Sigmoid colon (tissue), 3 donors: ENCODE results near the gene GPSM3.

Experiments
- POLR2A ChIP-seq, 2 donors: fragments of 450-650 bp; IDR thresholded peaks; one replicate each; pipeline ENCODE4 v1.6.1; 2016; ENCODE audit warnings: antibody characterized with exemption in 2 of 2, mild to moderate bottlenecking in 2 of 2, moderate library complexity in 2 of 2
- TF ChIP-seq, protein P1 (sequence below), 4 experiments: fragments of 450-650 bp in 3 of 4; fragments of 200-600 bp in 1 of 4; IDR thresholded peaks; one replicate each; pipeline ENCODE4 v1.5.1; 2016 to 2019; ENCODE audit warnings: antibody characterized with exemption in 4 of 4, mild to moderate bottlenecking in 3 of 4, moderate library complexity in 2 of 4

DNA sequence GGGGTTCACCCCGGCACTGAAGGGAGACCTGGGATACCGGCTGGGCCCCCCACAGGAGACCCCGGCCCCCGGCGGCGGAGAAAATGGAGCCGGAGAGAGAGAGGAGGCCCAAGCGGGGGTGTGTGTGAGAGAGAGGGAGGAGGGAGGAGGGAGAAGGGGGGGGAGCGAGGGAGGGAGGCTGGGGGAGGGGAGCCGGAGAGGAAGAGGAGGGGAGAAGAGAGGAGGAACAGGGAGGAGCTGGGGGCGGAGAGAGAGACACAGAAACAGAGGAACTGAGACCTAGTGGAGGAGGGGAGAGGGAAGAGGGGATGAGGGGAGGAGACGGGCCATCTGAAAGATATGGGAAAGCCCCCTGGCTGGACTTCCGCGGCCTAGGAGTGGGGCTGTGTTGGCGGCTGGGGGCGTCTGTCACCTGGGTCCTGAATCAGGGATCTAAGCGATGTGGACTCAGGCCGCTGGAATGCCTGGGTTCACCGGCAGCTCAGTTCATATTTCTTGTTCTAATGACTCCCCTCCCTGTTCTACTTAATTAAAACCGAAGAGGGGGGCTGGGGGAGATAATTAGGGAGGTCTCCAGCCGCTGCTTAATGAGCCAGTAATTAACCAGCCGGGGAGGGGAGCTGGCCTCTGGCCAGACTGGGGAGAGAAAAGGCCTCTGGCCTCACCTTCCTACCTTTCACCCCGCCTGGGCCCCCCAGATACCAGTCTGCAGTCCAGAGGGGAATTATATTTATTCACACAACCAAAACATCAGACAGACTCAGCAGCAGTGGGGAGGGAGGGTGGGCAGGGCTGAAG is 2.2 kb downstream of the GPSM3 start, which contains the start of gene PBX2:
- peak; percentile 86 to 93 for TF ChIP-seq POLR2A (IDR thresholded peaks at IDR 0.05)
- TF ChIP-seq, protein P1, sequence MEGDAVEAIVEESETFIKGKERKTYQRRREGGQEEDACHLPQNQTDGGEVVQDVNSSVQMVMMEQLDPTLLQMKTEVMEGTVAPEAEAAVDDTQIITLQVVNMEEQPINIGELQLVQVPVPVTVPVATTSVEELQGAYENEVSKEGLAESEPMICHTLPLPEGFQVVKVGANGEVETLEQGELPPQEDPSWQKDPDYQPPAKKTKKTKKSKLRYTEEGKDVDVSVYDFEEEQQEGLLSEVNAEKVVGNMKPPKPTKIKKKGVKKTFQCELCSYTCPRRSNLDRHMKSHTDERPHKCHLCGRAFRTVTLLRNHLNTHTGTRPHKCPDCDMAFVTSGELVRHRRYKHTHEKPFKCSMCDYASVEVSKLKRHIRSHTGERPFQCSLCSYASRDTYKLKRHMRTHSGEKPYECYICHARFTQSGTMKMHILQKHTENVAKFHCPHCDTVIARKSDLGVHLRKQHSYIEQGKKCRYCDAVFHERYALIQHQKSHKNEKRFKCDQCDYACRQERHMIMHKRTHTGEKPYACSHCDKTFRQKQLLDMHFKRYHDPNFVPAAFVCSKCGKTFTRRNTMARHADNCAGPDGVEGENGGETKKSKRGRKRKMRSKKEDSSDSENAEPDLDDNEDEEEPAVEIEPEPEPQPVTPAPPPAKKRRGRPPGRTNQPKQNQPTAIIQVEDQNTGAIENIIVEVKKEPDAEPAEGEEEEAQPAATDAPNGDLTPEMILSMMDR (IDR thresholded peaks at IDR 0.05) = no peak
